Fibroblast of the aortic adventitia (primary cell): ENCODE measurements around the gene CD36. TPM values are rescaled to one million over a fixed set of nuclear protein-coding genes. Genes with fewer than 3 reads are reported as not detected.
A peak's percentile ranks its signal among the peaks of the same experiment; 100 is the strongest.

Source experiments
- DNase-seq: peaks from one replicate; pipeline ENCODE4 v3.0.0-alpha.2; 2010; ENCODE audit warnings: low read depth
- H3K4me3 ChIP-seq: 2 replicates; pipeline ENCODE4 v1.5.1; 2011; ENCODE audit warnings: low read depth, mild to moderate bottlenecking, control low read depth, low read length, moderate library complexity
- total RNA-seq: library from RNA; depleted of rRNA; stranded (reverse); fragments of >200 nt; gene quantifications from 2 replicates; pipeline ENCODE4 v1.2.3, GENCODE V29; 2012; ENCODE audit warnings: low replicate concordance
- TF ChIP-seq, protein P1 (sequence below): IDR thresholded peaks from 2 replicates; pipeline ENCODE4 v1.5.1; 2011; ENCODE audit warnings: mild to moderate bottlenecking, low read length, control low read depth, inconsistent platforms; ENCODE audit not compliant: insufficient read depth

Gene CD36
- total RNA-seq, 1 donor, result 1.7 TPM

DNA sequence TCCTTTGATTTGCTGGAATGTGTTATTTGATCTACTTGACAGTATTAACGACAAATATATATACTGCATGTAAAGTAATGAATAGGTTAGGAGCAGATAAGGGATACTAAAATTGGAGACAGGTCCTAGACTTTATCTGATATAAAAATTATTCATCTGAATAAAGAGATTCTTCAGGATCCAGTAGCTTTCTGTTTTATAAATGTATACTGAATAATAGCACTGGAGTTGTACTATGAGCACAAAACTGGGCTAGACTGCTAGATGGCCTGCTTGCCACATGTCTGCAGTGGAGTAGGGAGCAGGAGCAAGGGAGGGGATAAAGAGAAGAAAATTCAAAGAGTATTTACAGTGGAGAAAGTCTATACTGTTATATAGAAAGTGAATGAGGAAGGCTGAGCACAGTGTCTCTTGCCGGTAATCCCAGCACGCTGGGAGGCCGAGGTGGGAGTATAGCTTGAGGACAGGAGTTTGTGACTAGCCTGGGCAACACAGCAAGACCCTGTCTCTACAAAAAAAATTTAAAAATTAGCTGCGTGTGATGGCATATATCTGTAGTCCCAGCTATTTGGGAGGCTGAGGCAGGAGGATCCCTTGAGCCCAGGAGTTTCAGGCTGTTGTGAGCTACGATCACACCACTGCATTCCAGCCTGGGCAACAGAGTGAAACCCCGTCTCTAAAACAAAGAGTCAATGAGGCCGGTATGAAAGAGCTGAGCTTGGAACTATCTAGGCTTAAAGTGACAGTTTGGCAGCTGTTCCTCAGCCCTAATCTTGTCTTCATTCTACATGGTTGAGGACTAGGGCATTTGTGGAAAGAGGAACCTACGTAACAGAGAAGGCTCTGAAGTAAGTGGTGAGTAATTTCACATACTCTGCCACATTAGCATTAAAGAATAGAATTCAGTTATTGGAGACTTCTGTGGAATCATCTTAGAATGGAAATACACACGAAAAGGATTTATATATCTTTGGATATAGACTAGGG lies 41.8 kb downstream of the CD36 start:
- no peak overlapping the region for H3K4me3 ChIP-seq
- TF ChIP-seq, protein P1, sequence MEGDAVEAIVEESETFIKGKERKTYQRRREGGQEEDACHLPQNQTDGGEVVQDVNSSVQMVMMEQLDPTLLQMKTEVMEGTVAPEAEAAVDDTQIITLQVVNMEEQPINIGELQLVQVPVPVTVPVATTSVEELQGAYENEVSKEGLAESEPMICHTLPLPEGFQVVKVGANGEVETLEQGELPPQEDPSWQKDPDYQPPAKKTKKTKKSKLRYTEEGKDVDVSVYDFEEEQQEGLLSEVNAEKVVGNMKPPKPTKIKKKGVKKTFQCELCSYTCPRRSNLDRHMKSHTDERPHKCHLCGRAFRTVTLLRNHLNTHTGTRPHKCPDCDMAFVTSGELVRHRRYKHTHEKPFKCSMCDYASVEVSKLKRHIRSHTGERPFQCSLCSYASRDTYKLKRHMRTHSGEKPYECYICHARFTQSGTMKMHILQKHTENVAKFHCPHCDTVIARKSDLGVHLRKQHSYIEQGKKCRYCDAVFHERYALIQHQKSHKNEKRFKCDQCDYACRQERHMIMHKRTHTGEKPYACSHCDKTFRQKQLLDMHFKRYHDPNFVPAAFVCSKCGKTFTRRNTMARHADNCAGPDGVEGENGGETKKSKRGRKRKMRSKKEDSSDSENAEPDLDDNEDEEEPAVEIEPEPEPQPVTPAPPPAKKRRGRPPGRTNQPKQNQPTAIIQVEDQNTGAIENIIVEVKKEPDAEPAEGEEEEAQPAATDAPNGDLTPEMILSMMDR, result no peak
- no peak for DNase-seq

DNA sequence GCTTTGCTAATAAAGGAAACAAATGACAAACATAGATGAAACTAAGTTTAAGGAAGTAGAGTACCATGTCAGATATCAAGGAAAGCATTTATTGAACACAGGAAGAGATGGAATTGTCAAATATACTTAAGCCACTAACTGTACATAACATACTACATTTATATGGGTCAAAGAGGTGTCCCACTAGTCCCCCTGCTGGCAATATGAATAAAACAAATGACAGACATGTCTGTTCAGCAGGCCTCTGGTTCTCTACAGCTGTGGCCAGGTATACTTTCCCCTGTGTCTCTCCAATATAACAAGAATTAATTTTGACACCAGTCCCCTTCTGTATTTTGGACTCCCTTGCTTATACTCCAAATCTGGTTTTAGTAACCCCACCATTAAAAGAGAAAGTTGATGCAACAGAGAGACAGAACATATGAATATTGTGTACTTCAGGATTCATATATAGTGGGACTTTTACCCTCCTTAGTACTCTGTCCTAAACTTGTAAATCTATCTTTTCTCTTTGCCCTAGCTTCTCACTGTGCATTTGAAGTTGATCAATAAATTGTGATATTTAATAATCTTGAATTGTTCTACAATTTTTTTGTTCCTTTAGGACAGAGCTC lies 42.9 kb downstream of the CD36 start:
- TF ChIP-seq, protein P1, result peak; percentile 53
- no peak overlapping the region for H3K4me3 ChIP-seq
- DNase-seq, result peak; percentile 50

DNA sequence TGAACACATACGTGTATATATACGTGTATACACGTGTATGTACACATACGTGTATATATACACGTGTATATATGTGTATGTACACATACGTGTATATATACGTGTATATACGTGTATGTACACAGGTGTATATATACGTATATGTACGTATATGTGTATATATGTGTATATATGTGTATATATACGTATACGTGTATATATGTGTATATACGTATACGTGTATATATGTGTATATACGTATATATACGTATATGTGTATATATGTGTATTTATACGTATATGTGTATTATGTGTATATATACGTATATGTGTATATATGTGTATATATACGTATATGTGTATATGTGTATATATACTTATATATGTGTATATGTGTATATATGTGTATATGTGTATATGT lies 44.3 kb downstream of the CD36 start:
- TF ChIP-seq, protein P1, result no peak
- no peak overlapping the region for H3K4me3 ChIP-seq
- DNase-seq, result no peak

DNA sequence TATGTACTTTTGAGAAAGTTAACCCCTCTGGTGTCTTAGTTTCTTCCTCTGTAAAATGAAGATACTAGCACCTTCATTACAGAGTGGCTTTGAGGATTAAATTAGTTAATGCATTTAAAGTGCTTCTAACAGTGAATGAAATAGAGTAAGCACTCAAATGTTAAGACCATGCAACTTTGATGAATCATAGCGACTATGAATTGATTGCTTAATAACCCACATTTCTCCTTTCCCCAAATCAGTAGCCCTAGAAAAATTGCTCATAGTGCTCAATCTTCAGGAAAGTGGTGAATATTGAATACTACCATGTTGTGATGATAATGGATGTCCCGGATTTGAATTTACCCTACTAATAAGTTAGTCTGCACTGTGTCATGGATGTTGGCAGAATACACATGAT lies 48.1 kb downstream of the CD36 start:
- peak; percentile 34 for DNase-seq
- H3K4me3 ChIP-seq, result no peak overlapping the region
- TF ChIP-seq, protein P1, result no peak

DNA sequence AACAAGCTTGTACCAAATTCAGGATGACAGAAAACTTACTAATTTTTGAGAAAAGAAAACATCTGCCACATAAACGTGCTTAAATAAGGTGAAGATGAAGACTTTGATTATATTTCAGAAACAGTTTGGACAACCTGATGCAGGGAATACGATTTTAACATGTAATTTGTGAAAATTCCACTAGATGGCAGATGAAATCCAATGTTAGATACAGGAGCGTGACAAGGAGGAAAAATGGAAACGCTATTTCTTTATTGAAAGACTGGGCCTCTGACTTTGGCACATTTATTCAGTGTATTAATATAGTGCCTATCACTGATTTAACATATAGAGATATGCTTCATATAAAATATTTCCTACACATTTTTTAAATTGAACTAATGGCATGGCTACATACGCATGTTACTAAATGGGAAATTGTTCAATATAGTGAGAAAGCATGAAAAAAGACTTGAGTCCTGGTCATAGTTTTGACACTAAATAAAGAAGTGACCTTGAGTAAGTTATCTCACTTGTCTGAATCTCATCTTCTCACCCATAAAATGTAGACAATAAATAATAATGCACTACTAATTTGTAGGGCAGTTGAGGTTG lies 60.7 kb downstream of the CD36 start:
- peak; percentile 77 for DNase-seq

DNA sequence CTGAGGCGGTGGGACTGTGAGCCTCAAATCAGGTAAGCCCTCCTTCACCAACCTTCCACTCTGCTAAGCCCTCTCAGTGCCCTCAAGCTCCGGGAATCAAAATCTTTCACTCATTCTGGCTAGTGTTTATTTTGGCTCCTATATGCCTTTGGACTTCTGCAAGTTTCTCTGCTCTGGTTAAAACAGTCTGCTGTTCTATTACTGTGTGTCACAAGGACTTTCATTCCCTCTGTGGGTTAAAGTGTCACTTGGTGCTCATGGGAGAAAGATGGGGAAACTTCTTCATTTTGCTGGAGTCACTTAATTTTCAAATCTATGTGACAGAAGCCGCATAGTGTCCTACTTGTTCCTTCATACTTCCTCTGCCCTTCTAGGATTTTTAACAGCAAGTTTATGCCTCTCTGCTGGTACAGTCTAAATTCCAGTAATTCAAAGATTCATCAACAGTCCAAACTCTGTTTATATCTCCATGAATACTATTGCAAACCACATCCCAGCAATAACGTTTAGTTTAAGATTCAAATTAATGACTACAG lies 61.3 kb downstream of the CD36 start:
- peak; percentile 32 for DNase-seq
- TF ChIP-seq, protein P1, result no peak
- H3K4me3 ChIP-seq, result no peak overlapping the region

More for the DNA sequence above, 60.7 kb downstream of the CD36 start:
- no peak overlapping the region for H3K4me3 ChIP-seq
- TF ChIP-seq, protein P1, result peak; percentile 38
